ENCODE measurements around the gene SLC29A4.

SLC29A4 gene

DNA sequence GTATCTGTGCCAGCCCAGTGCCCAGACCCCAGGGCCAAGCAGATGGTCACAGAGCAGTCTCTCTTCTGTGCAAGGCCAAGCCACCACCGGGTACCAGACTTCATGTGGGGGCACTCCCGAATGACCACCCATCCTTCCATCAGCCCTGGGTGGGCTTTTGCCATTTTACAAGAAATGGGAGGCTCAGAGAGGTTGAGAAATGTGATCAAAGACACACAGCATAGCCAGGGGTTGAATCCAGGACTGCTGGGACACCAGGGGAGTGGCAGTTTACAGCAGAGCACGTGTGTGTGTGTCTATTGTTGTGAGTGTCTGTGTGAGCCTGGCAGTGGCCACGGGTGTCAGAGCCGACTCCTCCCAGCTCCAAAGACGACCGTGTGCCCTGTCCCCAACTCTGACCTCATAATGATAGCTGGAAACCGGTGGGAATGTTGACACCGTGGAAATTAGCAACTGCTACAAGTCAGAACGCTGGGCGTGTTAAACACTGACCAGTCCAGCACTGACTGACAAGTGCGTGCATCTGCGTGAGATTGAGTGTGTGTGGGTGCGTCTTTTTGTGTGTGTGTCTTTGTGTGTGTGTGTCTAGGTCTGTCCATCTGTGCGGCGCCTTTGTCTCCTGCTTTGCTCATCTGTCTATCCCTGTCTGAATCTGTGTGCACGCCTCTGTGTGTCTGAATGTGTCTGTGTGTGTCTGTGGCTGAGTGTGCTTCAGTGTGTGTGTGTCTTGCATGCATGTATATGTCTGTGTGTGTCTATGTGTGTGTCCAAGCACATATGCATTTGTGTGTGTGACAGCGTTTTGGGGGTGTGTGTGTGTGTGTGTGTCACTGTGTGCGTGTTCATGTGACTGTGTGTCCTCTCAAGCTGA is 17.2 kb upstream of the SLC29A4 start:
- TF ChIP-seq, protein P1, sequence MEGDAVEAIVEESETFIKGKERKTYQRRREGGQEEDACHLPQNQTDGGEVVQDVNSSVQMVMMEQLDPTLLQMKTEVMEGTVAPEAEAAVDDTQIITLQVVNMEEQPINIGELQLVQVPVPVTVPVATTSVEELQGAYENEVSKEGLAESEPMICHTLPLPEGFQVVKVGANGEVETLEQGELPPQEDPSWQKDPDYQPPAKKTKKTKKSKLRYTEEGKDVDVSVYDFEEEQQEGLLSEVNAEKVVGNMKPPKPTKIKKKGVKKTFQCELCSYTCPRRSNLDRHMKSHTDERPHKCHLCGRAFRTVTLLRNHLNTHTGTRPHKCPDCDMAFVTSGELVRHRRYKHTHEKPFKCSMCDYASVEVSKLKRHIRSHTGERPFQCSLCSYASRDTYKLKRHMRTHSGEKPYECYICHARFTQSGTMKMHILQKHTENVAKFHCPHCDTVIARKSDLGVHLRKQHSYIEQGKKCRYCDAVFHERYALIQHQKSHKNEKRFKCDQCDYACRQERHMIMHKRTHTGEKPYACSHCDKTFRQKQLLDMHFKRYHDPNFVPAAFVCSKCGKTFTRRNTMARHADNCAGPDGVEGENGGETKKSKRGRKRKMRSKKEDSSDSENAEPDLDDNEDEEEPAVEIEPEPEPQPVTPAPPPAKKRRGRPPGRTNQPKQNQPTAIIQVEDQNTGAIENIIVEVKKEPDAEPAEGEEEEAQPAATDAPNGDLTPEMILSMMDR (IDR thresholded peaks at IDR 0.05): no peak

DNA sequence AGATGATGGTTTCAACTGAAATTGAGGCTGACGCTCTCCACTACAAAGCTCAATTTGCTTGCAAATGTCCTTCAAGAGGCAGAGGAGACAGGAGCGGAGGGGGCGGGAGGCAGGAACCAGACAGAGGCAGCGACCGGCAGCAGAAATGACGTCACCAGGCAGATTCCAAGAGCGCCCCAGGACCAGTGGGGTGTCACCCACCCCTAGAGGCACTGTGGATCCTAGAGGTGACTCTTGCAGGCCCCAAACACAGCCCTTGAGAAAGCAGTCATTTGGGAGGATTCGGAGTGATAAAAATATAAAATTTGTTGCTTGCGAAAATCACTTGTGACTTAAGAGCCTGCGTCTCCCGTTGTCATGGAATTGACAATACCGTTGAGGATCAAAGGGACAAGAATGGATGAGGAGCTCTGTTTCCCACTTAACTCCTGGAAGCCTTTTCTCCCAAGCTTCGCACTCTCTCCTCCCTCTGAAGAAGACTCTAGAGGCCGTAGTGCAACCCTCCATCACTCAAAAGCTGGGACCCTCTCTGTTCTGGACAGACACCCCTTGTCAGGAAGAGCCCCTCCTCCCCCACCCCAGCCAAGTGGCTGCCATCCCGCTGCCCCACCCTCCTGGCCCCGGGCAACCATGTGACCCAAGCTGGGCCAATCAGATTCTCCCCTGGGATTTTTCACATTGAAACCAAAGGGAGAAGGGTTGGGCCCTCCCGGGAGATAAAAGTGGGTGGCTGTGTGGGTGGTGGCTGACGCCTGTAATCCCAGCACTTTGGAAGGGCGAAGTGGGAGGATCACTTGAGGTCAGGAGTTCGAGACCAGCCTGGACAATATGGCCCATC is 16.3 kb upstream of the SLC29A4 start:
- TF ChIP-seq, protein P1 (IDR thresholded peaks at IDR 0.05): no peak

DNA sequence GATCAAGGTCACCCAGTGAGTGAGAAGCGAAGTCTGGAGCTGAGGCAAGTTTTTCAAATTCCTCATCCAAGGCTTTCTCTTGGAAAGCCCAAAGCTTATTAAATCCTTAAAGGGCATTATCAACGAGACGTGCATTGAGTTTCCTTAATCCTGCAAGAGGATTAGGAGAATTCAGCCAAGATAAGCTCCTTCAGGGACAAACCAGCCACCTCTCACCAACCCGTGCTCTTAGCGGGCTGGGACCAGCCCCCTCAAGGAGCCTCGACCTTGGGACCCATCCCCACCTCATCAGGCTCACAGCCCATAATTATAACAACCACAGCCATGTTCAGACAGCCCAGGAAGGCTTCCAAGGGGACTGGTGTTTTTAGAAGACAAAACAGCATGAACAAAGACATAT is 12.0 kb upstream of the SLC29A4 start:
- TF ChIP-seq, protein P1 (IDR thresholded peaks at IDR 0.05): no peak

DNA sequence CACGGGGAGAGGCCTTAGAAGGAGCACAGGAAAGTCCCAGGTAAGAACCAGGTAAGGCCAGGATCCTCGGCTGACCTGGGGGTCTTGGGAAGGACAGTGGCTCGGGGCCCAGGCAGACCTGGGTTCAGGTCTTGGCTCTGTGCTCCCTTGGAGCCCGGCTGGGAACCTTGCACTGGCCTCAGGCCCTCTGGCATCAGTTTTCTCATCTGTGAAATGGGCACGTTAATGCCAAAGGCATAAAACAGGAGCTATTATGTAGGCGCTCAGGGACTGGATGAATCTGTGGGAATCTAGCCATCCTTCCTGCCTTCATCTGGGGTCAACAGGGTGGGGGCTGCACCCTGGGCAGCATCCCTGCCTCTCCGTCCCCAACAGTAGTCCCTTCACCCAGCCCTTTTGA is 8.3 kb upstream of the SLC29A4 start:
- TF ChIP-seq, protein P1 (IDR thresholded peaks at IDR 0.05): no peak

DNA sequence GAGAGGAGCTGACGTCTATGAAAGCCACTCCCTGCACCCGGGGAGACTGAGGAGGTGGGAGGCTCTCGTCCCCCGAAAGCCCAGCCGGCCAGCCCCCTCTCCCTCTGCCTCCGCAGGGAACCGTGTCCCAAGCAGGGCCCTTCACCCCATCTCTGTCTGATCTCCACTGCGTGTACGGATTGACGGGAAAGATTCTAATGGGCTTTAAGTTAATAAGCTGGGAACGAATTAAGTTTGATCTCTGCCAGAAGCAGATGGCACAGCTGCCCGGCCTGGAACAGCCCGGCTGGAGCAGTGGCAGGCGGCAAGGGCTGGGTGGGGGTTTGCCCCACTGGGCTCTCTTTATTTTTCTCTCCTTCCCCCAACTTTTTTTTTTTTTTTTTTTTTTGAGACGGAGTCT is 6.1 kb upstream of the SLC29A4 start:
- TF ChIP-seq, protein P1 (IDR thresholded peaks at IDR 0.05): no peak

DNA sequence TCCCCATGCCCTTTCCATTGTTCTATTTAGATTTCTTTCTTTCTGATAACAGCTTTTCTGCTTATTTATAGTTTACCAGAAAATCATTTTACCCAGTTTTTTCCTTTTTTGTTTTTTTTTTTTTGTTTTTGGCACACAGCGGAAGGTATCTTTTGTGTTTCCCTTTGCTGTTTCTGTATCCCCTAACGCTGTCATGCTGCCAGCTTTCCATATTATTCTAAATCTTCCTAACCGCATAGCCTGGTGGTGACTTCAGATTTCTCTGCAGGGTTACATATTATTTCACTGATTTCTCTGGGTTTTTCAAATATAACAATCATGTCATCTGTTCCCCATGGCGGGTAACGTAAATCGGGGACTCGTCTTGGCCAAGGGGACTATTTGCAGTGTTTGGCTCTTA is 4.0 kb upstream of the SLC29A4 start:
- TF ChIP-seq, protein P1 (IDR thresholded peaks at IDR 0.05): no peak

DNA sequence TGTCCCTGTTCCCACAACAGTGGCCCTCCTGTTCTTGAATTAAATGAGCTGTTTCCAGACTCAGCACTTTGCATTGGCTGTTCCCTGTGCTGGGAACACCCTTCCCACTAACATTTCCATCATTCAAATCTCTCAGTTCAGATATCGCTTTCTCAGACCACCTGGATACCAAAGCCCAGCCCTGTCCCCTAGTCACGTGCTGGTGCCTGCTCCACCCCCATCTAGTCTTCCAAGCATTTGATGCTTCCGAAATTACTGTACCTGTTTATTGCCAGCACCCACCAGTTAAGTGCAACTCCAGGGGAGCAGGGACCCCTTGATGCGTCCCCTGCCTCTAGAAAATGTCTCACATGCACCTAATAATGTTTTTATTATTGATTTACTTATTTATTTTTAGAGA is 3.0 kb upstream of the SLC29A4 start:
- TF ChIP-seq, protein P1 (IDR thresholded peaks at IDR 0.05): no peak
